NCI-H2081 (cell line): Measurements from ENCODE around the gene IL18BP.

Experiments
- DNase-seq, 2 experiments: peaks; one replicate each; lab custom pipeline; 2025; lab: John Stamatoyannopoulos, UW

Gene IL18BP

GRCh38 chr11:71996946-71997345 is 1.8 kb upstream of the IL18BP start:
- DNase-seq: no peak

- no peak for DNase-seq
These were observed 1.1 kb upstream of the IL18BP start for GRCh38 chr11:71997594-71997993.

- no peak for DNase-seq
These were observed 648 bp upstream of the IL18BP start for GRCh38 chr11:71998061-71998460.

DNA sequence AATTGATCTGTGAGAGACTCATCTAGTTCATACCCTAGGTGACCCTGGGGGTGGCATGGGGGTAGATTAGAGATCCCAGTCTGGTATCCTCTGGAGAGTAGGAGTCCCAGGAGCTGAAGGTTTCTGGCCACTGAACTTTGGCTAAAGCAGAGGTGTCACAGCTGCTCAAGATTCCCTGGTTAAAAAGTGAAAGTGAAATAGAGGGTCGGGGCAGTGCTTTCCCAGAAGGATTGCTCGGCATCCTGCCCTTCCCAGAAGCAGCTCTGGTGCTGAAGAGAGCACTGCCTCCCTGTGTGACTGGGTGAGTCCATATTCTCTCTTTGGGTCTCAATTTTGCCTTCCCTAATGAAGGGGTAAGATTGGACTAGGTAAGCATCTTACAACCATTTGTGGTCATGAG is 653 bp downstream of the IL18BP start:
- no peak for DNase-seq

DNA sequence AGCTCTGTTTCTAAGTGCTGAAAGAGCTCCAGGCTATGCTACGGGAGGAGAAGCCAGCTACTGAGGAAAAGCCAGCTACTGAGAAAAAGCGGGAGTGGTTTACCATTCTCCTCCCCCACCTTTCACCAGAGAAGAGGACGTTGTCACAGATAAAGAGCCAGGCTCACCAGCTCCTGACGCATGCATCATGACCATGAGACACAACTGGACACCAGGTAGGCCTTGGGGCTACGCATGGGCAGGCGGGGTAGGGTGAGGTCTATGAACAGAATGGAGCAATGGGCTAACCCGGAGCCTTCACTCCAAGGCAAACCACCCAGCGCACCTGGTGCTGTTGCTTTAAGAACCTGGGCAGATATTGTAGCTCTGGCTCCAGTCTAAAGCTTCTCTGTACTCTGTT is 1.1 kb downstream of the IL18BP start:
- DNase-seq: no peak

- DNase-seq: no peak
These were observed 1.6 kb downstream of the IL18BP start for GRCh38 chr11:72000202-72000867.

GRCh38 chr11:72001285-72001684 is 2.6 kb downstream of the IL18BP start:
- DNase-seq: no peak

DNA sequence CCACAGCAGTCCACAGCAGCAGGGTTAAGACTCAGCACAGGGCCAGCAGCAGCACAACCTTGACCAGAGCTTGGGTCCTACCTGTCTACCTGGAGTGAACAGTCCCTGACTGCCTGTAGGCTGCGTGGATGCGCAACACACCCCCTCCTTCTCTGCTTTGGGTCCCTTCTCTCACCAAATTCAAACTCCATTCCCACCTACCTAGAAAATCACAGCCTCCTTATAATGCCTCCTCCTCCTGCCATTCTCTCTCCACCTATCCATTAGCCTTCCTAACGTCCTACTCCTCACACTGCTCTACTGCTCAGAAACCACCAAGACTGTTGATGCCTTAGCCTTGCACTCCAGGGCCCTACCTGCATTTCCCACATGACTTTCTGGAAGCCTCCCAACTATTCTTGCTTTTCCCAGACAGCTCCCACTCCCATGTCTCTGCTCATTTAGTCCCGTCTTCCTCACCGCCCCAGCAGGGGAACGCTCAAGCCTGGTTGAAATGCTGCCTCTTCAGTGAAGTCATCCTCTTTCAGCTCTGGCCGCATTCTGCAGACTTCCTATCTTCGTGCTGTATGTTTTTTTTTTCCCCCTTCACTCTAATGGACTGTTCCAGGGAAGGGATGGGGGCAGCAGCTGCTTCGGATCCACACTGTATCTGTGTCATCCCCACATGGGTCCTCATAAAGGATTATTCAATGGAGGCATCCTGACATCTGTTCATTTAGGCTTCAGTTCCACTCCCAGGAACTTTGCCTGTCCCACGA is 3.3 kb downstream of the IL18BP start:
- no peak for DNase-seq

- DNase-seq: no peak
These were observed 4.4 kb downstream of the IL18BP start for GRCh38 chr11:72002841-72003775.

GRCh38 chr11:72003776-72004171 is 5.1 kb downstream of the IL18BP start:
- no peak for DNase-seq

DNA sequence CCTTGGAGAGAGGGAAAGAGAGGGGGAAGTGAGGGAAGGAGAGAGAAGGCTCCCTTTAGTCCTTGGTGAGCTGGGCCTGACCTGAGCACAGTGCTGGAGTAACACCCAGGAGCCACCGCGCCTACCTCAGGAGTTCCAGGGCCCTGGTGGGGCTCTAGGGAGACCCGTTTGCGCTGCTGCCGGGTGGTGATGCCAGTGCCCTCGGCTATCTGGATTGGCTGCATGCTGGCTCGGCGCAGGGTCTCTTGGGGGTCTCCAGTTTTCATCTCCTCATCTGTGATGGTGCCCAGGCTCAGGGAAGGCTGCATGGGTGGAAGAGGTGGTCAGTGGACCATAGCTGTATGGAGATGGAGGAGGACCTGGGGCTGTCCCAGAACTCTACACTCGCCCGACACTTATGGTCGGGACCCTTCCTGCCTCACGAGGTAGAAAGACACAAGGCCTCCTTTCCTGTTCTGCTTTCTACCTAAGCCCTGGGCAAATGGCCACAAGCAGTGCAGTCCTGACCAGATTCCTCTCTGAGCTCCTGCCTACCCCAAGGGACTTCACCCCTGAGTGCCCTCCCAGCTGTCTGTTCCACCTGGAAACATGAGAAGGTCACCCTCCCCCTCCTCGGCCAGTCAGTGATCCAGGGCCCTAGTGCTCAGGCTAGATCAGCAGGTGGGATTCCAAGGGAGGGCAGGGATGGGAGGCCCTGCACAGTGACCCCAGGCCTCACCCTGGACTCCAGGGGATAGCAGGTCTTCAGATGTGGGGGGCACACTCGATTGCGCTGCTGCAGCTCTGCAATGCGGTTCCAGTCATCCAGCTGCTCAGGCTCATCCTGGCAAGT is 6.0 kb downstream of the IL18BP start:
- no peak for DNase-seq

DNA sequence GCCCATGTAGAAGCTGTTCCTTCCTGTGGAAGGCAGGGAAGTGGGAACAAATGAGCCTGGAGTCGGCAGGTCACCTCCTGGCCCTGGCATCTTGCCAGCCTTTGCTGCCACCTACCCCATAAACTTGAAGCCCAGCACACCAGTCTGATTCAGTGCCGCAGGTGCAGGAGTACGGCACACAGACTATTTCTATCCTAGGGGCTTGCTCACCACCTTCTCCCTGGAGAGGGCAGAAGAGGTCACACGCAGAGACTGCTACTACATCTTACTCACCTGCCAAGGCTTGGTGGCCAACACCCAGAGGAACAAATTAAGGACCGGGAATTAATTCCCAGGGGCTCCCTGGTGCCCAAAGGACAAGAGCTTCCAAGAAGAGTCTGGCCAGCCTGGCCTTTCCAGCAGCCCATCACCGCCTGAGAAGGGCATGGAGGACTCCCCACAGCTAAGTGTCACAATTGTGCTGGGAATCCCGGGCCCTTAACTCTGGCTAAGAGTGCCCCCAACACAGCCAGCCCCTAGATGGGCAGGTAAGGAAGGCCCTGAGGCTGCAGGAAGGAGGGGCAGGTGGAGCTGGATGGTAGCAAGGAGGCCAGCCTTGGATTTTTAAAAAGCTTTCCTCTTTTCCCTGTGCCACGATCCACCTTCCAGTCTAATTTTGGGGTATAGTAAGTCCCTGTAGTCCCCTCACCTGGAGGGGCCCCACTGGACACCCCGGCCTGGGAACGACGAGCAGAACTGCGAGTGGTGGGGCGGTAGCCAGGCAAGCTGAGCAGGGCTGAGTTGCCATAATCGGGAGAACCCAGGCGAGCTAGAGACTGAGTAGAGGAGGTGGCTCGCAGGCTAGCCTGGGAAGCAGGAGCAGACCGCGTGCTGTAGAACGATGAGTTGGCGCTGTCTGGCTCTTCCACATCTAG is 6.9 kb downstream of the IL18BP start:
- no peak for DNase-seq

DNA sequence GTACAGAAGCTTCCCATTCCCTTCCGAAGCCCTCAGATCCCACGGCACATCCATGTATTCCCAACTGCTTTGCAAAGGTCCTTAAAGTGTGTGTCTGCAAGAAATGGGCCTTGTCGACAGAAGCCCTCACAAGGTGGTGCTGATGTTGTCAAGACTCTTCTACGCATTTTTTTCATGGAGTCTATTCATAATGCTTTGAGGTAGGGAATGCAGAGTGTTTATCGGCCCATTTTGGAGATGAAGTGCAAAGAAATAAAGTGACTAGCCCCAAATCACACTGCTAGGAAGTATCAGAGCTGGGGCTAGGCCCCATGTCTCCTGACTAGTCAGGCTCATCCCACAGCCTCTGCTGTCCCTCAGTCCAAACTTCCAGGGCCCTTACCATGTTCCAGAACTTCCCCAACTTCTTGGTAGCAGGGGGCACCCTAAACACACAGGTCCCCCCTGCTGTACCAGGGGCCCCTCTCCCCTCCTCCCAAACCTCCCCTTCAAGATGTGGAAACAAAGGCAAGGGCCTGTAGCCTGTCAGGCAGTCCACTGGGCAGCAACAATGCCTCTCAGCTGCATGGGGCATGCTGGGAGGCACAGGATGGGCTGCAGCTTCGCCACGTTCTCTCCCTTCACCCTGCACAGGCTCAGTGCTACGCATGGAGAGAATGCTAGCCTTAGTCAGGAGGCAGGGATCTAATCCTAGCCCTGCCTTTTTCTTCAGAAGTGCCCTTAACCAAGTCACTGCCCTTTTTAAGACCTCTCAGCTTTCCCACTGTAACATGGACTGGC is 7.8 kb downstream of the IL18BP start:
- no peak for DNase-seq

DNA sequence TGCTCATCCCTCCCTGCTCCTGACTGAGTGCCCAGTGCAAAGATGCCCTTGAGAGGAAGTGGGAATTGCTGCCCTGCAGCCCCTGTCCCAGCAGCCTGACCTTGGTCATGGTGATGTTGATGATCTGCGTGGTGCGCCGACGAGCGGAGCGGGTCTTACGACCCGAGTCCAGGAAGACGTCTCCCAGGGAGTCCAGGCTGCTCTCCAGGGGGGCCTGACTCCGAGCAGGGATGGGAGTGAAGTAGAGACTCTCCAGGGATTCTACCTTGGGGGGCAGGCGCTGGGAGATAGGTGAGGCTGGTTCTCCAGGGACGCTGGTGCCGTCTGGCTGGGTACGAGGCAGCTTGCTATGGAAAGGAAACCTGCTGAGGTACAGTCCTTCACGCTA is 8.4 kb downstream of the IL18BP start:
- no peak for DNase-seq

GRCh38 chr11:72007587-72007986 is 8.9 kb downstream of the IL18BP start:
- DNase-seq: no peak

GRCh38 chr11:72008728-72009127 is 10.0 kb downstream of the IL18BP start:
- no peak for DNase-seq

GRCh38 chr11:72009156-72009555 is 10.4 kb downstream of the IL18BP start:
- DNase-seq: no peak

DNA sequence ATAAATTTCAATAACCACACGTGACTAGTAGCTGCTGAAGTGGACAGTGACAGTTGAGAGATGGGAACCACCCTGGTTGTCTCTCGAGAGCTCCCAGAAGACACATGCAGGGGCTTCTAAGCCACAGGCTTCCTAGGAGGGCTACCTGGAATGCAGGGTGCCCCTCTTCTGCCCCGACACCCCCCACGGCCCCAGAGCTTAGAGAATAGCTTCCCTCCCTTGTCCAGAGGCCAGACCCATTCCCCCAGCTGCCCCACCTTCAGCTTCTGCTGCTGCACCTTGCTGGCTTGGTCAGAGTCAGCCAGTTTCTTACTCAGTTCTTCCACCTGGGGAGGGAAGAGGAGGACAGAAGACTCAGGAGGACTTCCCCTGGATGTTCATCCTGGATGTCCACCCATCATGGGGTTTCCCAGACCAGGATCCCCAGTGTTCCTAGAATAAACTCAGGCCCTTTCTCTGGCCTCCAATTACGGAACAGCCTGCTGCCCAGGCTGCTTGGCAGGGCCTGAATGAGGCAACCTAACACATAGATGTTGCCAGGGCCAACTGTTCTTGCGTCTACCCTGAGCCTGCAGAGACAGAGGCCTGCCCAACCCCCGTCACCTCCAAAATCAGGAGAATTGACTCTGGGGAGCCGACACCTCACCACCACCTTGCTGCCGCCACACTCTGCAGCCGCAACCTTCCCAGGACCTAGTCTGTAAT is 12.0 kb downstream of the IL18BP start:
- DNase-seq: no peak

DNA sequence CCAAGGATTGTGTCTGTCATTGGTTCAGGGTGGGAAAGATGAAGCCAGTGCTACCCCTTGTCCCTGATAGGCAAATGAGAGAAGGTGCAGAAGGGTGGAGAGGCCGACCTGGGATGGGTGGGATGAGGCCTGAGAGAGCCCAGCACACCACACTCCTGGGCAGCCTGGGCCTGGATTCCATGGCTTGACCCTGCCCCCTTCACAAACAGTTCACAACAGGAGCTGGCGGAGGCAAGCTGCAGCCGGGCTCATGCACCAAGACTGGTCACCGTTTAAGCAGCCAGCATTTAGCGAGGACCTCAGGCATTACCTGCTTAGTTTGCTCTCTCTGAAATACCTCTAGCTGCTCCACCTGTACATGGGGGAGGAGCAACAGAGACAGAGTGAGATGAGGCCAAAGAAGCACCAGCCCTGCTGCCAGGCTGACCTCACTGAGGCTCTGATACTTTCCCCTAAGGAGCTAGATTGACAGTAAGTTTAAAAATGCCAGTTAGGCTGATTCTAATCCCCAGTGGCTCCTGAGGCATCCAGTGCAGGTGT is 13.5 kb downstream of the IL18BP start:
- no peak for DNase-seq
